CD8-positive, alpha-beta memory T cell (primary cell): ENCODE measurements around the gene ZNF500. TPM values are rescaled to one million over a fixed set of nuclear protein-coding genes. Genes with fewer than 3 reads are reported as not detected.

Experiments
- CTCF ChIA-PET: fragments of 350-600 bp; sonication (Branson Sonifier 250); formaldehyde crosslinking; loops from one replicate; lab custom pipeline; 2021; ENCODE audit warnings: antibody characterized with exemption; lab: Charles Lee
- POLR2A ChIA-PET: fragments of 350-600 bp; sonication (Branson Sonifier 250); formaldehyde crosslinking; loops from one replicate; lab custom pipeline; 2021; ENCODE audit warnings: antibody characterized with exemption; lab: Charles Lee
- DNase-seq, 5 donors: peaks; one replicate each; pipeline versions ENCODE4 v3.0.0 to v3.0.0-alpha.2; 2020 to 2022; ENCODE audit warnings: mixed read lengths in 1 of 5
- H3K27ac ChIP-seq: one replicate; pipeline ENCODE4 v1.7.0; 2013; ENCODE audit warnings: low read depth, mild to moderate bottlenecking, low read length, moderate library complexity
- H3K27me3 ChIP-seq: 2 replicates; pipeline ENCODE4 v1.7.0; 2013; ENCODE audit warnings: low read length, mild to moderate bottlenecking; ENCODE audit not compliant: insufficient read depth, poor library complexity, severe bottlenecking
- H3K36me3 ChIP-seq: 2 replicates; pipeline ENCODE4 v1.7.0; 2013; ENCODE audit warnings: mild to moderate bottlenecking, low read length, moderate library complexity; ENCODE audit not compliant: insufficient read depth
- H3K4me1 ChIP-seq: 2 replicates; pipeline ENCODE4 v1.7.0; 2013; ENCODE audit warnings: mild to moderate bottlenecking, low read length, moderate library complexity; ENCODE audit not compliant: insufficient read depth
- H3K4me3 ChIP-seq: 2 replicates; pipeline ENCODE4 v1.7.0; 2013; ENCODE audit warnings: mild to moderate bottlenecking, low read length
- H3K9me3 ChIP-seq: 2 replicates; pipeline ENCODE4 v1.7.0; 2013; ENCODE audit warnings: mild to moderate bottlenecking, low read length
- H3K27ac Mint-ChIP-seq, 8 donors: one replicate each; pipeline ENCODE4 v1.8.0; 2020 to 2021; ENCODE audit warnings: mixed read lengths in 8 of 8, mild to moderate bottlenecking in 6 of 8, inconsistent platforms in 3 of 8, moderate library complexity in 3 of 8
- H3K27me3 Mint-ChIP-seq, 2 donors: one replicate each; pipeline ENCODE4 v1.8.0; 2020 to 2021; ENCODE audit warnings: mixed read lengths in 2 of 2, mild to moderate bottlenecking in 1 of 2, moderate library complexity in 1 of 2
- H3K36me3 Mint-ChIP-seq, 3 donors: one replicate each; pipeline ENCODE4 v1.8.0; 2020 to 2021; ENCODE audit warnings: mixed read lengths in 3 of 3, inconsistent platforms in 1 of 3, mild to moderate bottlenecking in 1 of 3
- H3K4me1 Mint-ChIP-seq, 3 donors: one replicate each; pipeline ENCODE4 v1.8.0; 2020 to 2021; ENCODE audit warnings: mixed read lengths in 3 of 3, inconsistent platforms in 1 of 3, mild to moderate bottlenecking in 1 of 3
- H3K4me3 Mint-ChIP-seq, 7 donors: one replicate each; pipeline ENCODE4 v1.8.0; 2020 to 2021; ENCODE audit warnings: mixed read lengths in 7 of 7, mild to moderate bottlenecking in 6 of 7, moderate library complexity in 4 of 7, inconsistent platforms in 2 of 7
- H3K9me3 Mint-ChIP-seq, 5 donors: one replicate each; pipeline ENCODE4 v1.8.0; 2020 to 2022; ENCODE audit warnings: mixed read lengths in 5 of 5, mild to moderate bottlenecking in 3 of 5, moderate library complexity in 2 of 5, inconsistent platforms in 1 of 5
- polyA plus RNA-seq: library from polyadenylated mRNA; unstranded; fragments of 300-500 nt; fragmentation: Illumina TruSeq; gene quantifications from one replicate; pipeline ENCODE4 v1.2.3, GENCODE V29; 2021
- total RNA-seq, 2 experiments: library from RNA; stranded (reverse); gene quantifications; one replicate each; pipeline ENCODE4 v1.2.3, GENCODE V29; 2021

The ZNF500 gene
- total and polyA plus RNA-seq, 3 experiments from 2014 or later, result 12.7 to 15.2 (median 13.7) TPM

- Histone ChIP-seq H3K4me1 (no peaks in the 10 kb centered on the region), H3K4me3 (no peak overlapping the region), H3K27ac (no peak overlapping the region), H3K27me3 (no peaks in the 10 kb centered on the region), H3K36me3 (no peaks in the 10 kb centered on the region), H3K9me3 (no peaks in the 10 kb centered on the region)
- ChIA-PET POLR2A (no interaction called here), CTCF (no interaction called here)
- Mint-ChIP-seq H3K4me3 (no peak overlapping the region), H3K9me3 (no peaks in the 10 kb centered on the region), H3K27ac (no peak overlapping the region), H3K4me1 (peaks cover 0 to 2% (median 0%) of the 10 kb centered on the region in 3 donors), H3K27me3 (peaks cover 0 to 3% of the 10 kb centered on the region in 2 donors), H3K36me3 (peaks cover 0 to 2% (median 0%) of the 10 kb centered on the region in 3 donors)
- no peak for DNase-seq
These were observed 26.1 kb upstream of the ZNF500 start for GRCh38 chr16:4792951-4793513.

GRCh38 chr16:4790871-4791270 is 23.9 kb upstream of the ZNF500 start:
- H3K27me3 Mint-ChIP-seq, result peaks cover 0 to 3% of the 10 kb centered on the region in 2 donors
- no peaks in the 10 kb centered on the region for H3K36me3 Mint-ChIP-seq
- H3K27me3 ChIP-seq, result no peaks in the 10 kb centered on the region
- CTCF ChIA-PET, result interaction anchor here (1.1 kb wide), 1 partner anchor 13 kb away, joined by 3 read pairs; no protein-coding TSS in a partner anchor
- POLR2A ChIA-PET, result no interaction called here
- no peak overlapping the region for H3K4me3 ChIP-seq
- no peak overlapping the region for H3K4me3 Mint-ChIP-seq
- no peak overlapping the region for H3K27ac ChIP-seq
- H3K4me1 Mint-ChIP-seq, result peaks cover 0 to 2% (median 0%) of the 10 kb centered on the region in 3 donors
- H3K4me1 ChIP-seq, result no peaks in the 10 kb centered on the region
- H3K9me3 Mint-ChIP-seq, result no peaks in the 10 kb centered on the region
- no peaks in the 10 kb centered on the region for H3K36me3 ChIP-seq
- no peak for DNase-seq
- H3K9me3 ChIP-seq, result no peaks in the 10 kb centered on the region
- H3K27ac Mint-ChIP-seq, result no peak overlapping the region

- Histone ChIP-seq H3K27me3 (no peaks in the 10 kb centered on the region), H3K4me1 (no peaks in the 10 kb centered on the region), H3K36me3 (no peaks in the 10 kb centered on the region), H3K4me3 (no peak overlapping the region), H3K9me3 (no peaks in the 10 kb centered on the region), H3K27ac (no peak overlapping the region)
- Mint-ChIP-seq H3K27me3 (peaks cover 0 to 3% of the 10 kb centered on the region in 2 donors), H3K4me3 (no peak overlapping the region), H3K36me3 (no peaks in the 10 kb centered on the region), H3K4me1 (peaks cover 0 to 2% (median 0%) of the 10 kb centered on the region in 3 donors), H3K27ac (no peak overlapping the region), H3K9me3 (no peaks in the 10 kb centered on the region)
- ChIA-PET POLR2A (no interaction called here), CTCF (interaction anchor here (1.1 kb wide), 1 partner anchor 14 kb away, joined by 3 read pairs; no protein-coding TSS in a partner anchor)
- DNase-seq, result no peak
These were observed 23.3 kb upstream of the ZNF500 start for GRCh38 chr16:4790261-4790660.

- Histone ChIP-seq H3K36me3 (no peaks in the 10 kb centered on the region), H3K27ac (no peak overlapping the region), H3K27me3 (no peaks in the 10 kb centered on the region), H3K4me1 (no peaks in the 10 kb centered on the region), H3K4me3 (no peak overlapping the region), H3K9me3 (no peaks in the 10 kb centered on the region)
- Mint-ChIP-seq H3K4me1 (peaks cover 0 to 2% (median 0%) of the 10 kb centered on the region in 3 donors), H3K9me3 (no peaks in the 10 kb centered on the region), H3K36me3 (no peaks in the 10 kb centered on the region), H3K27ac (peak overlapping the region in 2 of 8 donors; percentile 11 to 21), H3K4me3 (no peak overlapping the region), H3K27me3 (peaks cover 0 to 3% of the 10 kb centered on the region in 2 donors)
- POLR2A ChIA-PET, result no interaction called here
- CTCF ChIA-PET, result interaction anchor here (0.6 kb wide), 1 partner anchor 85 kb away, joined by 3 read pairs; no protein-coding TSS in a partner anchor
- no peak for DNase-seq
These were observed 21.9 kb upstream of the ZNF500 start for GRCh38 chr16:4788910-4789309.

GRCh38 chr16:4788489-4788889 is 21.5 kb upstream of the ZNF500 start:
- Histone ChIP-seq H3K9me3 (no peaks in the 10 kb centered on the region), H3K36me3 (no peaks in the 10 kb centered on the region), H3K4me1 (no peaks in the 10 kb centered on the region), H3K4me3 (no peak overlapping the region), H3K27me3 (no peaks in the 10 kb centered on the region), H3K27ac (no peak overlapping the region)
- ChIA-PET POLR2A (no interaction called here), CTCF (interaction anchor here (0.6 kb wide), 1 partner anchor 85 kb away, joined by 3 read pairs; no protein-coding TSS in a partner anchor)
- no peaks in the 10 kb centered on the region for H3K36me3 Mint-ChIP-seq
- H3K27me3 Mint-ChIP-seq, result peaks cover 0 to 3% of the 10 kb centered on the region in 2 donors
- peaks cover 0 to 2% (median 0%) of the 10 kb centered on the region in 3 donors for H3K4me1 Mint-ChIP-seq
- H3K9me3 Mint-ChIP-seq, result no peaks in the 10 kb centered on the region
- H3K4me3 Mint-ChIP-seq, result no peak overlapping the region
- DNase-seq, result no peak
- peak overlapping the region in 2 of 8 donors; percentile 11 to 21 for H3K27ac Mint-ChIP-seq

GRCh38 chr16:4787627-4788482 is 20.9 kb upstream of the ZNF500 start, which contains the start of gene SEPTIN12:
SEPTIN12 (minus strand) TSS chr16:4788345; CDS start chr16:4787645, 700 bp downstream.
- POLR2A ChIA-PET, result no interaction called here
- CTCF ChIA-PET, result no interaction called here
- Mint-ChIP-seq H3K36me3 (no peaks in the 10 kb centered on the region), H3K27me3 (peaks cover 0 to 3% of the 10 kb centered on the region in 2 donors), H3K4me1 (peaks cover 0 to 2% (median 0%) of the 10 kb centered on the region in 3 donors), H3K27ac (peak within 1 kb of the TSS in 3 of 8 donors; percentile 11 to 22 (median 21)), H3K9me3 (no peaks in the 10 kb centered on the region), H3K4me3 (no peak within 1 kb of the TSS)
- no peak within 1 kb of the TSS for H3K27ac ChIP-seq
- H3K9me3 ChIP-seq, result no peaks in the 10 kb centered on the region
- no peak for DNase-seq
- H3K4me1 ChIP-seq, result no peaks in the 10 kb centered on the region
- no peak within 1 kb of the TSS for H3K4me3 ChIP-seq
- H3K27me3 ChIP-seq, result no peaks in the 10 kb centered on the region
- no peaks in the 10 kb centered on the region for H3K36me3 ChIP-seq

- POLR2A ChIA-PET, result no interaction called here
- H3K27ac Mint-ChIP-seq, result peak overlapping the region in 1 of 8 donors; percentile 22
- CTCF ChIA-PET, result no interaction called here
These were observed 20.1 kb upstream of the ZNF500 start for GRCh38 chr16:4787068-4787467.

More at GRCh38 chr16:4787068-4787467, 20.1 kb upstream of the ZNF500 start:
- H3K9me3 Mint-ChIP-seq, result no peaks in the 10 kb centered on the region
- peaks cover 0 to 2% (median 0%) of the 10 kb centered on the region in 3 donors for H3K4me1 Mint-ChIP-seq
- Histone ChIP-seq H3K9me3 (no peaks in the 10 kb centered on the region), H3K4me3 (no peak overlapping the region), H3K27ac (no peak overlapping the region), H3K36me3 (no peaks in the 10 kb centered on the region), H3K4me1 (no peaks in the 10 kb centered on the region), H3K27me3 (no peaks in the 10 kb centered on the region)
- H3K36me3 Mint-ChIP-seq, result no peaks in the 10 kb centered on the region
- no peak for DNase-seq
- H3K4me3 Mint-ChIP-seq, result no peak overlapping the region
- H3K27me3 Mint-ChIP-seq, result peaks cover 0 to 3% of the 10 kb centered on the region in 2 donors
